Mesendoderm (in vitro differentiated cells): ENCODE results near the gene ZNF367. TPM values are rescaled to one million over a fixed set of nuclear protein-coding genes. Genes with fewer than 3 reads are reported as not detected.
A peak's percentile ranks its signal among the peaks of the same experiment; 100 is the strongest.

Experiments used
- DNase-seq: peaks from one replicate; pipeline ENCODE4 v3.0.0; 2013
- H2AK5ac ChIP-seq: 2 replicates; pipeline ENCODE4 v1.6.1; 2013; ENCODE audit warnings: low read length, inconsistent platforms
- H2BK120ac ChIP-seq: 2 replicates; pipeline ENCODE4 v1.6.1; 2013; ENCODE audit warnings: low read depth, mild to moderate bottlenecking, low read length, moderate library complexity, mixed read lengths
- H2BK15ac ChIP-seq: replicated peaks from 2 replicates; pipeline ENCODE4 v1.6.1; 2013; ENCODE audit warnings: low read depth, mild to moderate bottlenecking, moderate library complexity
- H2BK5ac ChIP-seq: 2 replicates; pipeline ENCODE4 v1.6.1; 2013; ENCODE audit warnings: low read length, inconsistent platforms
- H3K18ac ChIP-seq: 2 replicates; pipeline ENCODE4 v1.6.1; 2013; ENCODE audit warnings: mild to moderate bottlenecking, low read length, mixed read lengths
- H3K23ac ChIP-seq: one replicate; pipeline ENCODE4 v1.6.1; 2013; ENCODE audit warnings: low read length
- H3K27ac ChIP-seq: 2 replicates; pipeline ENCODE4 v1.5.1; 2013; ENCODE audit warnings: low read depth, mild to moderate bottlenecking, inconsistent platforms, low read length, moderate library complexity
- H3K27me3 ChIP-seq: 2 replicates; pipeline ENCODE4 v1.6.1; 2013; ENCODE audit warnings: low read length, control low read depth, mild to moderate bottlenecking, inconsistent platforms; ENCODE audit not compliant: insufficient read depth, poor library complexity
- H3K36me3 ChIP-seq: 2 replicates; pipeline ENCODE4 v1.6.1; 2013; ENCODE audit warnings: low read length, inconsistent platforms; ENCODE audit not compliant: control insufficient read depth, insufficient read depth
- H3K4ac ChIP-seq: one replicate; pipeline ENCODE4 v1.6.1; 2013; ENCODE audit warnings: low read depth, mild to moderate bottlenecking, low read length, moderate library complexity
- H3K4me1 ChIP-seq: 2 replicates; pipeline ENCODE4 v1.6.1; 2013; ENCODE audit warnings: low read depth, low read length, inconsistent platforms; ENCODE audit not compliant: control insufficient read depth
- H3K4me2 ChIP-seq: 2 replicates; pipeline ENCODE4 v1.6.1; 2013; ENCODE audit warnings: low read length
- H3K4me3 ChIP-seq: 2 replicates; pipeline ENCODE4 v1.5.1; 2013; ENCODE audit warnings: mild to moderate bottlenecking, low read length
- H3K56ac ChIP-seq: one replicate; pipeline ENCODE4 v1.6.1; 2013; ENCODE audit warnings: low read length
- H3K79me1 ChIP-seq: 2 replicates; pipeline ENCODE4 v1.6.1; 2013; ENCODE audit warnings: low read length, inconsistent platforms
- H3K79me2 ChIP-seq: 2 replicates; pipeline ENCODE4 v1.6.1; 2013; ENCODE audit warnings: mild to moderate bottlenecking, low read length; ENCODE audit not compliant: control insufficient read depth, insufficient read depth
- H3K9ac ChIP-seq: 2 replicates; pipeline ENCODE4 v1.6.1; 2013; ENCODE audit warnings: low read length, inconsistent platforms
- H4K5ac ChIP-seq: one replicate; pipeline ENCODE4 v1.6.1; 2013; ENCODE audit warnings: low read length
- H4K8ac ChIP-seq: one replicate; pipeline ENCODE4 v1.6.1; 2013; ENCODE audit warnings: low read depth, mild to moderate bottlenecking, control low read depth, low read length, moderate library complexity
- WGBS: extraction: QIAGEN DNeasy Blood & Tissue Kit; methylation state at CpG from one replicate; pipeline ENCODE4 v1.1.7; 2013; ENCODE audit warnings: low lambda C conversion rate, missing lambda C conversion rate; ENCODE audit not compliant: insufficient coverage; ENCODE audit errors: extremely low coverage; 5-methylcytosine and 5-hydroxymethylcytosine counted together
- polyA plus RNA-seq, 2 experiments: library from polyadenylated mRNA; stranded (reverse); fragments of 200-250 nt; gene quantifications; one replicate each; pipeline ENCODE4 v1.2.3, GENCODE V29; 2013

Gene ZNF367
- 6.9 TPM for polyA plus RNA-seq (2013, experiment 1 of 2)
- polyA plus RNA-seq (2013, experiment 2 of 2): 6.8 TPM

DNA sequence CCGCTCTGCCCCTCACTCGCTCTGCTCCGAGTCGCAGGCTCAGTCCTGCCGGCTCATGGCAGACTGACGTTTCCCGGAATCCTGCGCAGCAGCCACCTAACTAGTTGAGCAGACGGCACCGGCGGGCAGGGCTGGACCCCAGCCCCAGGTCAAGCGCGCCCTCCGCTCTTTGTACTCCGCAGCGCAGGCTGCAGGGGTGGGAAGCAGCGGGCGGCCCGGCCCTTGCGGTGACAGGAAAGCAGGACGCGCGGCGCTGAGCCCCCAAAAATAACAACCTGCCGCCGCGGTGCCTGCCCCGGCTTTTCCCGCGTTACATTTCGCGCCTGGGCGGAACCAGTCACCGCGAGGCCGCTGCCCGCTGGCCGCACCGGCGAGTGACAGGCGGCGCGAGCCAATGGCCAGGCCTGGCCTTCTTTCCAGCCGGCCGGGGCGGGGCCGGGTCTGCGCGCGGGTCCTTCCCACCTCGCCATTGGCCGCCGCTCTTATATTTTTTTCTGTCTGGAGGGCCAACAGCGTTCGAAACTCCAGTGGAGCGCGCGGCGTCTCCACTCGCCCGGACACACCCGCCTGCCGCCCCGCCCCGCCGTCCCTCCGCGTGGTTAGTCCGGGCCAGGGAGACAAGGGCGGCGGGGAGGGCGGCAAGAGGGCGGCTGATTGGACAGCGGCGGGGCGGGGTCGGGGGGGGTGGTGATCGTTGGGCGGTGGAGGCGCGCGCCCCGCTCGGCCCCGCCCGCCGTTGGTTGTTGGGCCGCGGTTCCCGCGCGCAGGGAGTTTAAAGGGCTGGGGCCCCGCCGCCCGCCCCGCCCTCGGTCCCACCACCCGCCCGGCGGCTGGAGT is at the start of gene ZNF367:
Gene ZNF367, minus strand, starts transcription at position 288 of the 837 bp plus-strand sequence. CDS start 338 bp downstream, outside the sequence.
- H3K4ac ChIP-seq: peak within 1 kb of the TSS; percentile 86
- no CpG with 5 or more reads among the region's 100 CpGs for WGBS
- peak within 1 kb of the TSS; percentile 96 for H3K18ac ChIP-seq
- peak within 1 kb of the TSS; percentile 98 for H3K56ac ChIP-seq
- H3K27me3 ChIP-seq: no peaks in the 10 kb centered on the region
- H3K36me3 ChIP-seq: no peaks in the 10 kb centered on the region
- peak within 1 kb of the TSS; percentile 100 for H3K27ac ChIP-seq
- no peak within 1 kb of the TSS for H3K23ac ChIP-seq
- peak within 1 kb of the TSS; percentile 35 for H2BK120ac ChIP-seq
- H3K4me3 ChIP-seq: peak within 1 kb of the TSS; percentile 90
- no peaks in the 10 kb centered on the region for H3K4me1 ChIP-seq
- peak within 1 kb of the TSS; percentile 65 for H4K8ac ChIP-seq
- peaks cover 3% of the 10 kb centered on the region for H3K79me1 ChIP-seq
- H3K4me2 ChIP-seq: peak within 1 kb of the TSS; percentile 93
- H2BK15ac ChIP-seq: no peak within 1 kb of the TSS
- peaks cover 29% of the 10 kb centered on the region for H3K79me2 ChIP-seq
- no peak within 1 kb of the TSS for H2AK5ac ChIP-seq
- H3K9ac ChIP-seq: peak within 1 kb of the TSS; percentile 96
- peak; percentile 99 for DNase-seq
- H2BK5ac ChIP-seq: peak within 1 kb of the TSS; percentile 96
- no peak within 1 kb of the TSS for H4K5ac ChIP-seq

DNA sequence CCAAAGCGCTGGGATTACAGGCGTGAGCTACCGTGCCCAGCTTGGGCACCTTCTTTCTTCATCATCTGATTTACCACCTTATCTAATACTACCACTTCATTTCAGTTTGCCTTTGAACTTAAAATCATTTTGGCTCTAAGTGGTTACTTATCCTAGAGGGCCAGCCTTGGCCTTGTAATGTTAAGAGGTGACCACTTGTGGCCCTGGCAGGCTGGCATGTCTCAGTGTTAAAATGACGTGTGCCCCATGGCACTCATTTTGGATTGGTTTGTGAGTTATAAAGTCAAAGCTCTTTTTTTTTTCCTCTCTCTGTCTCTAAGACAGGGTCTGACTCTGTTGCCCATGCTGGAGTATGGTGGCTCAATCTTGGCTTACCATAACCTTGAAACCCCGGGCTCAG is 49.6 kb upstream of the ZNF367 start:
- no peaks in the 10 kb centered on the region for H3K4me1 ChIP-seq
- DNase-seq: no peak
- no peak overlapping the region for H3K4me3 ChIP-seq
- no peak overlapping the region for H3K4ac ChIP-seq
- H4K5ac ChIP-seq: no peak overlapping the region
- H3K18ac ChIP-seq: no peak overlapping the region
- no peak overlapping the region for H4K8ac ChIP-seq
- no peak overlapping the region for H3K4me2 ChIP-seq
- H3K79me2 ChIP-seq: no peaks in the 10 kb centered on the region
- no peak overlapping the region for H2BK5ac ChIP-seq
- no peak overlapping the region for H3K9ac ChIP-seq
- H3K36me3 ChIP-seq: peaks cover 3% of the 10 kb centered on the region
- H3K23ac ChIP-seq: no peak overlapping the region
- no CpG with 5 or more reads among the region's 5 CpGs for WGBS
- H2AK5ac ChIP-seq: no peak overlapping the region
- no peak overlapping the region for H3K56ac ChIP-seq
- no peak overlapping the region for H2BK120ac ChIP-seq
- H2BK15ac ChIP-seq: no peak overlapping the region
- H3K27ac ChIP-seq: no peak overlapping the region
- H3K27me3 ChIP-seq: no peaks in the 10 kb centered on the region
- H3K79me1 ChIP-seq: no peaks in the 10 kb centered on the region

DNA sequence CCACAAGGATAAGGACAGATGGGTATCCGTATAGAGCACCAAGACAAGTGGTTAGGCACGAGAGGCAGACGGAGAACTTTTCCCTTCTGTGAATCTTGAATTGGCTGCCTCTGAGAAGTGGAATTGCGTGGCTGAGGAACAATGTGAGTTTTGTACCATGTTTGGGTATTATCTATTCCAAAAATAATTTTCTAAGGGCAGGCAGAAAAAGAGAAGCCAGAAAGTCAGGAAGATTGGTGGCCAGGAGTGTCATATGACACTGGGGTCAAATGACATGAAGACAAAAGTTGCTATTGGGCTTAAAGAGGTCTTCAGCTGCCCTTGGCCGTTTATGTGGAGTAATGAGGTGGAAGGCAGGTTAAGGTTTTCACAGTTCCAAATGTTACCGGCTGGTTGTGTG is 46.3 kb upstream of the ZNF367 start:
- no peak overlapping the region for H3K18ac ChIP-seq
- H2AK5ac ChIP-seq: no peak overlapping the region
- no CpG with 5 or more reads among the region's 6 CpGs for WGBS
- no peaks in the 10 kb centered on the region for H3K27me3 ChIP-seq
- H2BK15ac ChIP-seq: no peak overlapping the region
- H3K4me1 ChIP-seq: no peaks in the 10 kb centered on the region
- H3K79me1 ChIP-seq: no peaks in the 10 kb centered on the region
- no peaks in the 10 kb centered on the region for H3K79me2 ChIP-seq
- no peak overlapping the region for H3K23ac ChIP-seq
- H2BK120ac ChIP-seq: no peak overlapping the region
- no peak overlapping the region for H3K4ac ChIP-seq
- H3K4me2 ChIP-seq: no peak overlapping the region
- no peak for DNase-seq
- H3K27ac ChIP-seq: no peak overlapping the region
- H3K56ac ChIP-seq: no peak overlapping the region
- H2BK5ac ChIP-seq: no peak overlapping the region
- peaks cover 1% of the 10 kb centered on the region for H3K36me3 ChIP-seq
- no peak overlapping the region for H3K4me3 ChIP-seq
- no peak overlapping the region for H4K5ac ChIP-seq
- no peak overlapping the region for H3K9ac ChIP-seq
- H4K8ac ChIP-seq: no peak overlapping the region

DNA sequence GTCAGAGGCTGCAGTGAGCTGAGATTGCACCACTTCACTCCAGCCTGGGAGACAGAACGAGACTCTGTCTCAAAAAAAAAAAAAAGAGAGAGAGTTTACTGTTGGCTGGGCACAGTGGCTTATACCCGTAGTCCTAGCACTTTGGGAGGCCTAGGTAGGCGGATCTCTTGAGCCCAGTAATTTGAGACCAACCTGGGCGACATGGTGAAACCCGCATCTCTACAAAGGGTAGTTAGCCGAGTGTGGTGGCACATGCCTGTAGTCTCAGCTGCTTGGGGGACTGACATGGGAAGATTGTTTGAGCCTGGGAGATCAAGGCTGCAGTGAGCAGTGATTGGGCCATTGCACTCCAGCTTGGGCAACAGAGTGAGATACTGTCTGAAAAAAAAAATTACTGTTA is 44.4 kb upstream of the ZNF367 start:
- no peak overlapping the region for H3K9ac ChIP-seq
- no peaks in the 10 kb centered on the region for H3K79me1 ChIP-seq
- H2BK5ac ChIP-seq: no peak overlapping the region
- H3K27me3 ChIP-seq: no peaks in the 10 kb centered on the region
- no peak overlapping the region for H3K4me2 ChIP-seq
- no peaks in the 10 kb centered on the region for H3K4me1 ChIP-seq
- H3K4ac ChIP-seq: no peak overlapping the region
- no peak overlapping the region for H2AK5ac ChIP-seq
- H3K36me3 ChIP-seq: peaks cover 1% of the 10 kb centered on the region
- DNase-seq: peak; percentile 24
- H3K18ac ChIP-seq: no peak overlapping the region
- no peak overlapping the region for H2BK15ac ChIP-seq
- H3K23ac ChIP-seq: no peak overlapping the region
- H3K79me2 ChIP-seq: no peaks in the 10 kb centered on the region
- no peak overlapping the region for H4K5ac ChIP-seq
- H2BK120ac ChIP-seq: no peak overlapping the region
- H4K8ac ChIP-seq: no peak overlapping the region
- no peak overlapping the region for H3K4me3 ChIP-seq
- H3K27ac ChIP-seq: no peak overlapping the region
- WGBS: no CpG with 5 or more reads among the region's 6 CpGs
- no peak overlapping the region for H3K56ac ChIP-seq

DNA sequence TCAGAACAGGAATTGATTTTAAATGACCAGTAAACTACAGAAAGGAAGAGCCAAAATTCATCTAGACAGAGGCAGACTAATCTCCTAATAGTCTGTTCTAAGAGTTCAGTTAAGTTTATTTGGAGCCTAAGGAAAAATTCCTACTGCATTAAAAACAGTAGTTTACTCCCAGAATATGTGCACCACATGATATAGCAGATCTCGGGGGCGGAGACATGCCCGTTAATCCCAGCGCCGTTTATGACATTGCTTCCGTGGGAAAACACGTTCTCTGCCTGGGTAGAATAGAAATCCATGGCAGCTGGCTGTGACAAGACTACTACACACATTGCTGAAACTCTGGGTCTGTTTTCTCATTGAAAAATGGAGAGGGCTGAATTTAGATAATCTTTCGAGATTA is 43.2 kb upstream of the ZNF367 start:
- no peaks in the 10 kb centered on the region for H3K79me2 ChIP-seq
- H3K18ac ChIP-seq: no peak overlapping the region
- H2AK5ac ChIP-seq: no peak overlapping the region
- no peaks in the 10 kb centered on the region for H3K4me1 ChIP-seq
- DNase-seq: no peak
- H4K8ac ChIP-seq: no peak overlapping the region
- no peaks in the 10 kb centered on the region for H3K27me3 ChIP-seq
- H2BK5ac ChIP-seq: no peak overlapping the region
- H3K36me3 ChIP-seq: peaks cover 1% of the 10 kb centered on the region
- no peak overlapping the region for H3K56ac ChIP-seq
- no peak overlapping the region for H3K4me3 ChIP-seq
- no CpG with 5 or more reads among the region's 8 CpGs for WGBS
- no peak overlapping the region for H4K5ac ChIP-seq
- no peak overlapping the region for H2BK15ac ChIP-seq
- no peaks in the 10 kb centered on the region for H3K79me1 ChIP-seq
- H3K9ac ChIP-seq: no peak overlapping the region
- no peak overlapping the region for H2BK120ac ChIP-seq
- no peak overlapping the region for H3K4me2 ChIP-seq
- H3K27ac ChIP-seq: no peak overlapping the region
- no peak overlapping the region for H3K23ac ChIP-seq
- H3K4ac ChIP-seq: no peak overlapping the region

DNA sequence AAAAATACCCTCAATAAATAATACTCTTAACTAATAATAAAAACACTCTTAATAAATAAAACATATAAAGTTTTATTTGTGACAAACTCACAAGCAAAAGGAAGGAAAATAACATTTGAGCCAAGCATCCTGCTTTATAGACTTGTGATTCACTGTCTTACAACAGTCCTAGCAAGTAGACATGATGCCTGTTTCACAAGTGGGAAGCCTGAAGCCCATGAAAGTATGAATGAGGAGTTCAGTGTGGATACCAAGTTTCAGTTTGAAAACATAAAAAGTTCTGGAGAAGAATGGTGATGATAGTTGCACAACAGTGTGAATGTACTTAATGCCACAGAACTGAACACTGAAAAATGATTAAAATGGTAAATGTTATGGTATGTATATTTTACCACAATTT is 42.7 kb upstream of the ZNF367 start:
- Histone ChIP-seq H3K27me3 (no peaks in the 10 kb centered on the region), H3K4me3 (no peak overlapping the region), H3K18ac (no peak overlapping the region), H3K36me3 (peaks cover 1% of the 10 kb centered on the region), H3K4me2 (no peak overlapping the region), H2BK5ac (no peak overlapping the region), H2BK15ac (no peak overlapping the region), H4K8ac (no peak overlapping the region), H3K79me1 (no peaks in the 10 kb centered on the region), H2AK5ac (no peak overlapping the region), H3K23ac (no peak overlapping the region), H3K79me2 (no peaks in the 10 kb centered on the region), H3K9ac (no peak overlapping the region), H4K5ac (no peak overlapping the region), H3K56ac (no peak overlapping the region), H3K27ac (no peak overlapping the region), H3K4ac (no peak overlapping the region), H3K4me1 (no peaks in the 10 kb centered on the region), H2BK120ac (no peak overlapping the region)
- no peak for DNase-seq
